ENCODE data around the gene PPP2R5B. TPM values are rescaled to one million over a fixed set of nuclear protein-coding genes. Genes with fewer than 3 reads are reported as not detected.

PPP2R5B gene
- total RNA-seq, 1 donor from 2014 or later = 5.7 TPM

- Mint-ChIP-seq H3K4me3 (no peak overlapping the region), H3K9me3 (no peaks in the 10 kb centered on the region), H3K27ac (no peak overlapping the region), H3K36me3 (no peaks in the 10 kb centered on the region), H3K27me3 (ENCODE audit: insufficient read depth, low read depth) (peaks cover 4% of the 10 kb centered on the region), H3K4me1 (peaks cover 4% of the 10 kb centered on the region)
- no peak for TF ChIP-seq CTCF (IDR thresholded peaks at IDR 0.05)
- TF ChIP-seq EZH2 (IDR thresholded peaks at IDR 0.05) = no peak
- TF ChIP-seq EZH2phosphoT487 (IDR thresholded peaks at IDR 0.05) = no peak
- H3K36me3 ChIP-seq = no peaks in the 10 kb centered on the region
- peaks cover 4% of the 10 kb centered on the region for H3K27me3 ChIP-seq
- H3K4me2 ChIP-seq = no peak overlapping the region
- no peak for DNase-seq (ENCODE audit: low spot score)
- H4K20me1 ChIP-seq (ENCODE audit: low read depth) = no peaks in the 10 kb centered on the region
- no peaks in the 10 kb centered on the region for H3K9me3 ChIP-seq (ENCODE audit: low read depth)
- no peak overlapping the region for H2AFZ ChIP-seq (replicated peaks)
- H3K4me3 ChIP-seq = no peak overlapping the region
- no peaks in the 10 kb centered on the region for H3F3A ChIP-seq (ENCODE audit: low read depth)
- no peak overlapping the region for H3K9ac ChIP-seq
- no peaks in the 10 kb centered on the region for H3K79me2 ChIP-seq (ENCODE audit: low read depth)
- H3K4me1 ChIP-seq = peaks cover 2% of the 10 kb centered on the region
- H3K27ac ChIP-seq = no peak overlapping the region
Observed at GRCh38 chr11:64967375-64967774, 42.9 kb downstream of the PPP2R5B start.

GRCh38 chr11:64969209-64969608 is 44.7 kb downstream of the PPP2R5B start:
- no peak overlapping the region for H3K27ac ChIP-seq
- Mint-ChIP-seq H3K27ac (peak overlapping the region; percentile 43), H3K36me3 (no peaks in the 10 kb centered on the region), H3K27me3 (ENCODE audit: insufficient read depth, low read depth) (peaks cover 4% of the 10 kb centered on the region), H3K9me3 (no peaks in the 10 kb centered on the region), H3K4me1 (peaks cover 4% of the 10 kb centered on the region), H3K4me3 (no peak overlapping the region)
- no peak overlapping the region for H2AFZ ChIP-seq (replicated peaks)
- peaks cover 2% of the 10 kb centered on the region for H3K4me1 ChIP-seq
- no peaks in the 10 kb centered on the region for H3K36me3 ChIP-seq
- H3K9me3 ChIP-seq (ENCODE audit: low read depth) = no peaks in the 10 kb centered on the region
- no peak overlapping the region for H3K9ac ChIP-seq
- no peaks in the 10 kb centered on the region for H4K20me1 ChIP-seq (ENCODE audit: low read depth)
- no peak for DNase-seq (ENCODE audit: low spot score)
- no peaks in the 10 kb centered on the region for H3F3A ChIP-seq (ENCODE audit: low read depth)
- TF ChIP-seq EZH2phosphoT487 (IDR thresholded peaks at IDR 0.05) (no peak), CTCF (IDR thresholded peaks at IDR 0.05) (no peak), EZH2 (IDR thresholded peaks at IDR 0.05) (no peak)
- H3K79me2 ChIP-seq (ENCODE audit: low read depth) = no peaks in the 10 kb centered on the region
- peaks cover 4% of the 10 kb centered on the region for H3K27me3 ChIP-seq
- H3K4me2 ChIP-seq = no peak overlapping the region
- no peak overlapping the region for H3K4me3 ChIP-seq

GRCh38 chr11:64970731-64971151 is 46.3 kb downstream of the PPP2R5B start:
- no peak overlapping the region for H3K4me2 ChIP-seq
- H4K20me1 ChIP-seq (ENCODE audit: low read depth) = no peaks in the 10 kb centered on the region
- H3K27ac ChIP-seq = no peak overlapping the region
- no peak overlapping the region for H3K9ac ChIP-seq
- H3F3A ChIP-seq (ENCODE audit: low read depth) = no peaks in the 10 kb centered on the region
- no peak for DNase-seq (ENCODE audit: low spot score)
- H3K4me1 ChIP-seq = no peaks in the 10 kb centered on the region
- peaks cover 4% of the 10 kb centered on the region for H3K27me3 ChIP-seq
- no peak overlapping the region for H3K4me3 ChIP-seq
- no peaks in the 10 kb centered on the region for H3K79me2 ChIP-seq (ENCODE audit: low read depth)
- Mint-ChIP-seq H3K4me3 (no peak overlapping the region), H3K36me3 (no peaks in the 10 kb centered on the region), H3K27ac (no peak overlapping the region), H3K27me3 (ENCODE audit: insufficient read depth, low read depth) (peaks cover 9% of the 10 kb centered on the region), H3K9me3 (no peaks in the 10 kb centered on the region), H3K4me1 (no peaks in the 10 kb centered on the region)
- H3K9me3 ChIP-seq (ENCODE audit: low read depth) = no peaks in the 10 kb centered on the region
- H3K36me3 ChIP-seq = no peaks in the 10 kb centered on the region
- H2AFZ ChIP-seq (replicated peaks) = no peak overlapping the region
- TF ChIP-seq EZH2phosphoT487 (IDR thresholded peaks at IDR 0.05) = no peak
- TF ChIP-seq CTCF (IDR thresholded peaks at IDR 0.05) = no peak
- TF ChIP-seq EZH2 (IDR thresholded peaks at IDR 0.05) = no peak
